ENCODE data around the gene MYOG. TPM values are rescaled to one million over a fixed set of nuclear protein-coding genes. Genes with fewer than 3 reads are reported as not detected.

MYOG gene
- total and polyA plus RNA-seq, 2 experiments from 2014 or later, result not detected

- H2AFZ ChIP-seq, result no peak overlapping the region
- TF ChIP-seq CTCF (IDR thresholded peaks at IDR 0.05; ENCODE audit: poor library complexity) (no peak), EZH2 (IDR thresholded peaks at IDR 0.05; ENCODE audit: borderline replicate concordance) (no peak), EZH2phosphoT487 (IDR thresholded peaks at IDR 0.05; ENCODE audit: low read depth, severe bottlenecking, unreplicated experiment) (no peak)
- WGBS (ENCODE audit: low lambda C conversion rate, missing lambda C conversion rate), result 93% methylated on average over 14 of the region's 14 CpGs
Observed at GRCh38 chr1:203049576-203050180, 36.1 kb downstream of the MYOG start.

GRCh38 chr1:203049077-203049476, 36.7 kb downstream of the MYOG start:
- H2AFZ ChIP-seq, result no peak overlapping the region
- 58% methylated on average over 4 of the region's 4 CpGs for WGBS (ENCODE audit: low lambda C conversion rate, missing lambda C conversion rate)
- H3K4me3 ChIP-seq, result no peak overlapping the region
- no peaks in the 10 kb centered on the region for H4K20me1 ChIP-seq (ENCODE audit: insufficient read depth, poor library complexity, severe bottlenecking)
- H3K27me3 ChIP-seq, result no peaks in the 10 kb centered on the region
- no peaks in the 10 kb centered on the region for H3K36me3 ChIP-seq (replicated peaks; ENCODE audit: insufficient read depth, low read depth)
- no peak overlapping the region for H3K27ac ChIP-seq
- H3K9me2 ChIP-seq (replicated peaks; ENCODE audit: insufficient read depth), result no peaks in the 10 kb centered on the region
- TF ChIP-seq EZH2 (IDR thresholded peaks at IDR 0.05; ENCODE audit: borderline replicate concordance) (no peak), EZH2phosphoT487 (IDR thresholded peaks at IDR 0.05; ENCODE audit: low read depth, severe bottlenecking, unreplicated experiment) (no peak), CTCF (IDR thresholded peaks at IDR 0.05; ENCODE audit: poor library complexity) (no peak)
- no peaks in the 10 kb centered on the region for H3K79me2 ChIP-seq
- DNase-seq (ENCODE audit: low spot score), result no peak
- H3K9me3 ChIP-seq (ENCODE audit: low read depth), result no peaks in the 10 kb centered on the region
- no peak overlapping the region for H3K4me2 ChIP-seq
- H3K4me1 ChIP-seq (ENCODE audit: insufficient read depth), result peaks cover 13% of the 10 kb centered on the region

More at GRCh38 chr1:203049576-203050180, 36.1 kb downstream of the MYOG start:
- H3K9me2 ChIP-seq (replicated peaks; ENCODE audit: insufficient read depth), result no peaks in the 10 kb centered on the region
- no peak overlapping the region for H3K4me2 ChIP-seq
- no peaks in the 10 kb centered on the region for H3K27me3 ChIP-seq
- no peak overlapping the region for H3K4me3 ChIP-seq
- no peaks in the 10 kb centered on the region for H3K79me2 ChIP-seq
- H3K4me1 ChIP-seq (ENCODE audit: insufficient read depth), result peaks cover 13% of the 10 kb centered on the region
- no peaks in the 10 kb centered on the region for H3K36me3 ChIP-seq (replicated peaks; ENCODE audit: insufficient read depth, low read depth)
- no peak for DNase-seq (ENCODE audit: low spot score)
- no peaks in the 10 kb centered on the region for H4K20me1 ChIP-seq (ENCODE audit: insufficient read depth, poor library complexity, severe bottlenecking)
- no peaks in the 10 kb centered on the region for H3K9me3 ChIP-seq (ENCODE audit: low read depth)
- H3K27ac ChIP-seq, result no peak overlapping the region

- 59% methylated on average over 17 of the region's 23 CpGs for WGBS (ENCODE audit: low lambda C conversion rate, missing lambda C conversion rate)
- H3K27ac ChIP-seq, result no peak overlapping the region
Observed at GRCh38 chr1:203048555-203049051, 37.2 kb downstream of the MYOG start.

More at GRCh38 chr1:203048555-203049051, 37.2 kb downstream of the MYOG start:
- Histone ChIP-seq H3K9me2 (replicated peaks; ENCODE audit: insufficient read depth) (no peaks in the 10 kb centered on the region), H4K20me1 (ENCODE audit: insufficient read depth, poor library complexity, severe bottlenecking) (no peaks in the 10 kb centered on the region), H2AFZ (no peak overlapping the region), H3K27me3 (no peaks in the 10 kb centered on the region), H3K4me3 (no peak overlapping the region), H3K4me2 (no peak overlapping the region), H3K79me2 (no peaks in the 10 kb centered on the region), H3K4me1 (ENCODE audit: insufficient read depth) (peaks cover 13% of the 10 kb centered on the region), H3K36me3 (replicated peaks; ENCODE audit: insufficient read depth, low read depth) (no peaks in the 10 kb centered on the region), H3K9me3 (ENCODE audit: low read depth) (no peaks in the 10 kb centered on the region)
- TF ChIP-seq EZH2phosphoT487 (IDR thresholded peaks at IDR 0.05; ENCODE audit: low read depth, severe bottlenecking, unreplicated experiment), result no peak
- no peak for TF ChIP-seq EZH2 (IDR thresholded peaks at IDR 0.05; ENCODE audit: borderline replicate concordance)
- no peak for TF ChIP-seq CTCF (IDR thresholded peaks at IDR 0.05; ENCODE audit: poor library complexity)
- peak; percentile 65 for DNase-seq (ENCODE audit: low spot score)
